Uterus (tissue), 4 donors: Measurements from ENCODE around the gene SORBS1. TPM values are rescaled to one million over a fixed set of nuclear protein-coding genes. Genes with fewer than 3 reads are reported as not detected.

ENCODE experiments used
- DNase-seq, 2 donors: peaks; one replicate each; pipeline ENCODE4 v3.0.0-alpha.2; 2019 to 2020
- H3K27ac ChIP-seq, 2 donors: fragments of 200-600 bp; sonication (generic); 1 replicate in 1 of 2; 2 replicates in 1 of 2; pipeline ENCODE4 v1.5.1; 2016 to 2018
- H3K27me3 ChIP-seq, 2 donors: fragments of 200-600 bp; sonication (generic); one replicate each; pipeline ENCODE4 v1.5.1; 2018 to 2019; ENCODE audit warnings: control low read depth in 1 of 2
- H3K36me3 ChIP-seq, 2 donors: fragments of 200-600 bp; sonication (generic); one replicate each; pipeline ENCODE4 v1.5.1; 2019; ENCODE audit warnings: control low read depth in 1 of 2
- H3K4me1 ChIP-seq, 2 donors: fragments of 200-600 bp; sonication (generic); one replicate each; pipeline ENCODE4 v1.5.1; 2018 to 2019; ENCODE audit warnings: control low read depth in 1 of 2
- H3K4me3 ChIP-seq, 2 donors: fragments of 200-600 bp; sonication (generic); 1 replicate in 1 of 2; 2 replicates in 1 of 2; pipeline ENCODE4 v1.5.1; 2018 to 2019; ENCODE audit warnings: mild to moderate bottlenecking in 1 of 2
- H3K9me3 ChIP-seq, 2 donors: fragments of 200-600 bp; sonication (generic); one replicate each; pipeline ENCODE4 v1.5.1; 2019; ENCODE audit warnings: control low read depth in 1 of 2
- CTCF ChIP-seq, 4 experiments: fragments of 200-600 bp in 2 of 4; fragments of 450-650 bp in 2 of 4; sonication (generic) in 2 of 4; IDR thresholded peaks; one replicate each; pipeline ENCODE4 v1.5.1; 2016 to 2019; ENCODE audit warnings: antibody characterized with exemption in 4 of 4, mild to moderate bottlenecking in 2 of 4, moderate library complexity in 1 of 4
- POLR2A ChIP-seq, 2 donors: fragments of 450-650 bp; IDR thresholded peaks; one replicate each; pipeline ENCODE4 v1.6.1; 2016; ENCODE audit warnings: antibody characterized with exemption in 2 of 2, mild to moderate bottlenecking in 1 of 2, moderate library complexity in 1 of 2
- intact Hi-C: fragments of 100-400 bp; cut with DNase I; formaldehyde crosslinking; loops from one replicate; pipeline ENCODE4 v1.15.1; 2023; ENCODE audit warnings: low total_unique reads
- total RNA-seq, 4 donors: library from RNA; depleted of rRNA in 3 of 4; stranded (reverse); fragments of >200 nt in 3 of 4; gene quantifications; one replicate each; pipeline versions ENCODE4 v1.1.0 to v1.2.4, GENCODE V29; 2014 to 2023
- donor health status: DM: yes; HTN: yes; CAD: no.

Gene SORBS1
- total RNA-seq, 4 donors from 2014 or later = 89.9 to 422 (median 271) TPM

- Histone ChIP-seq H3K9me3 (no peaks in the 10 kb centered on the region), H3K4me1 (no peaks in the 10 kb centered on the region), H3K27ac (peak overlapping the region; percentile 85 to 95), H3K36me3 (no peaks in the 10 kb centered on the region), H3K4me3 (no peak overlapping the region), H3K27me3 (no peaks in the 10 kb centered on the region)
- intact Hi-C loops = no loop called here
- DNase-seq = no peak
- TF ChIP-seq POLR2A (IDR thresholded peaks at IDR 0.05) (no peak), CTCF (IDR thresholded peaks at IDR 0.05) (no peak)
These were observed 55.0 kb downstream of the SORBS1 start for GRCh38 chr10:95506056-95506737.

GRCh38 chr10:95505641-95506040 is 55.5 kb downstream of the SORBS1 start:
- Histone ChIP-seq H3K4me3 (no peak overlapping the region), H3K27me3 (no peaks in the 10 kb centered on the region), H3K27ac (peak overlapping the region; percentile 85 to 95), H3K36me3 (no peaks in the 10 kb centered on the region), H3K4me1 (no peaks in the 10 kb centered on the region), H3K9me3 (no peaks in the 10 kb centered on the region)
- DNase-seq = no peak
- TF ChIP-seq POLR2A (IDR thresholded peaks at IDR 0.05) (no peak), CTCF (IDR thresholded peaks at IDR 0.05) (no peak)
- intact Hi-C loops = no loop called here

GRCh38 chr10:95505084-95505610 is 56.0 kb downstream of the SORBS1 start:
- no peaks in the 10 kb centered on the region for H3K4me1 ChIP-seq
- no peak overlapping the region for H3K4me3 ChIP-seq
- peak overlapping the region; percentile 85 to 95 for H3K27ac ChIP-seq
- H3K27me3 ChIP-seq = no peaks in the 10 kb centered on the region
- intact Hi-C loops = no loop called here
- no peaks in the 10 kb centered on the region for H3K36me3 ChIP-seq
- TF ChIP-seq CTCF (IDR thresholded peaks at IDR 0.05) = no peak
- TF ChIP-seq POLR2A (IDR thresholded peaks at IDR 0.05) = no peak
- no peak for DNase-seq
- H3K9me3 ChIP-seq = no peaks in the 10 kb centered on the region

GRCh38 chr10:95504246-95504691 is 56.9 kb downstream of the SORBS1 start:
- no peak for TF ChIP-seq POLR2A (IDR thresholded peaks at IDR 0.05)
- no peak for TF ChIP-seq CTCF (IDR thresholded peaks at IDR 0.05)
- no peaks in the 10 kb centered on the region for H3K4me1 ChIP-seq
- DNase-seq = no peak
- no peak overlapping the region for H3K4me3 ChIP-seq
- peak overlapping the region; percentile 85 to 95 for H3K27ac ChIP-seq
- no peaks in the 10 kb centered on the region for H3K27me3 ChIP-seq
- intact Hi-C loops = no loop called here
- H3K36me3 ChIP-seq = no peaks in the 10 kb centered on the region
- no peaks in the 10 kb centered on the region for H3K9me3 ChIP-seq

- no peaks in the 10 kb centered on the region for H3K9me3 ChIP-seq
- peak overlapping the region; percentile 85 to 95 for H3K27ac ChIP-seq
- no peak overlapping the region for H3K4me3 ChIP-seq
- H3K36me3 ChIP-seq = no peaks in the 10 kb centered on the region
- no peak for DNase-seq
- no peaks in the 10 kb centered on the region for H3K27me3 ChIP-seq
- TF ChIP-seq CTCF (IDR thresholded peaks at IDR 0.05) = no peak
- TF ChIP-seq POLR2A (IDR thresholded peaks at IDR 0.05) = no peak
- intact Hi-C loops = no loop called here
- no peaks in the 10 kb centered on the region for H3K4me1 ChIP-seq
These were observed 57.6 kb downstream of the SORBS1 start for GRCh38 chr10:95503526-95503925.
